Measurements from ENCODE around the gene OTULINL.

OTULINL gene

GRCh38 chr5:14581891-14582796 lies 552 bp downstream of the OTULINL start:
- no peak for DNase-seq (ENCODE audit: low read depth)
- TF ChIP-seq, protein P1, sequence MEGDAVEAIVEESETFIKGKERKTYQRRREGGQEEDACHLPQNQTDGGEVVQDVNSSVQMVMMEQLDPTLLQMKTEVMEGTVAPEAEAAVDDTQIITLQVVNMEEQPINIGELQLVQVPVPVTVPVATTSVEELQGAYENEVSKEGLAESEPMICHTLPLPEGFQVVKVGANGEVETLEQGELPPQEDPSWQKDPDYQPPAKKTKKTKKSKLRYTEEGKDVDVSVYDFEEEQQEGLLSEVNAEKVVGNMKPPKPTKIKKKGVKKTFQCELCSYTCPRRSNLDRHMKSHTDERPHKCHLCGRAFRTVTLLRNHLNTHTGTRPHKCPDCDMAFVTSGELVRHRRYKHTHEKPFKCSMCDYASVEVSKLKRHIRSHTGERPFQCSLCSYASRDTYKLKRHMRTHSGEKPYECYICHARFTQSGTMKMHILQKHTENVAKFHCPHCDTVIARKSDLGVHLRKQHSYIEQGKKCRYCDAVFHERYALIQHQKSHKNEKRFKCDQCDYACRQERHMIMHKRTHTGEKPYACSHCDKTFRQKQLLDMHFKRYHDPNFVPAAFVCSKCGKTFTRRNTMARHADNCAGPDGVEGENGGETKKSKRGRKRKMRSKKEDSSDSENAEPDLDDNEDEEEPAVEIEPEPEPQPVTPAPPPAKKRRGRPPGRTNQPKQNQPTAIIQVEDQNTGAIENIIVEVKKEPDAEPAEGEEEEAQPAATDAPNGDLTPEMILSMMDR (IDR thresholded peaks at IDR 0.05; ENCODE audit: low read depth, low read length, missing control alignments), result peak; percentile 24
- H3K4me3 ChIP-seq (ENCODE audit: low read depth, low read length), result peak overlapping the region; percentile 56

GRCh38 chr5:14582797-14583137 lies 1.2 kb downstream of the OTULINL start:
- no peak overlapping the region for H3K4me3 ChIP-seq (ENCODE audit: low read depth, low read length)
- TF ChIP-seq, protein P1 (IDR thresholded peaks at IDR 0.05; ENCODE audit: low read depth, low read length, missing control alignments), result no peak
- no peak for DNase-seq (ENCODE audit: low read depth)

GRCh38 chr5:14584848-14585247 lies 3.3 kb downstream of the OTULINL start:
- DNase-seq (ENCODE audit: low read depth), result no peak
- TF ChIP-seq, protein P1 (IDR thresholded peaks at IDR 0.05; ENCODE audit: low read depth, low read length, missing control alignments), result no peak
- H3K4me3 ChIP-seq (ENCODE audit: low read depth, low read length), result no peak overlapping the region

DNA sequence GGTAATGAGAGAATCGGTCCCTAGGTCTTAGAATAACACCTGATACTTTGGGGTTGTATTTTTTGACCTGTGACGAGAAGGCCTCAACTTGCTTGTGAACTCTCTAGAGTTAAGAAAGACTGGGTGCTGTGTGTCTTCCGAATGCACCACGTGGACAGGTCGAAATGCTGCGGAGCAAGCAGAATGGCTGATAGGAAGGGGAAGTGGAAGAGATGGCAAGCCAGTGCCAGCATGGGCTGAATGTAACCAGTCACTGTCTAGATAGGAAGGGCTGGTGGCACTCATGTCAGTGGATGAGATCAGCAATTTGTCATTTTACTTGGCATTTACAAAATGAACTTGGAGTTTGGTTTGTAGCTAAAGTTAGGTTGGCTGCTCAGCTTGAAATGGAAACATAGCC lies 5.6 kb downstream of the OTULINL start:
- H3K4me3 ChIP-seq (ENCODE audit: low read depth, low read length), result no peak overlapping the region
- TF ChIP-seq, protein P1 (IDR thresholded peaks at IDR 0.05; ENCODE audit: low read depth, low read length, missing control alignments), result no peak
- no peak for DNase-seq (ENCODE audit: low read depth)

GRCh38 chr5:14588145-14588544 lies 6.6 kb downstream of the OTULINL start:
- H3K4me3 ChIP-seq (ENCODE audit: low read depth, low read length), result no peak overlapping the region
- TF ChIP-seq, protein P1 (IDR thresholded peaks at IDR 0.05; ENCODE audit: low read depth, low read length, missing control alignments), result no peak
- no peak for DNase-seq (ENCODE audit: low read depth)

DNA sequence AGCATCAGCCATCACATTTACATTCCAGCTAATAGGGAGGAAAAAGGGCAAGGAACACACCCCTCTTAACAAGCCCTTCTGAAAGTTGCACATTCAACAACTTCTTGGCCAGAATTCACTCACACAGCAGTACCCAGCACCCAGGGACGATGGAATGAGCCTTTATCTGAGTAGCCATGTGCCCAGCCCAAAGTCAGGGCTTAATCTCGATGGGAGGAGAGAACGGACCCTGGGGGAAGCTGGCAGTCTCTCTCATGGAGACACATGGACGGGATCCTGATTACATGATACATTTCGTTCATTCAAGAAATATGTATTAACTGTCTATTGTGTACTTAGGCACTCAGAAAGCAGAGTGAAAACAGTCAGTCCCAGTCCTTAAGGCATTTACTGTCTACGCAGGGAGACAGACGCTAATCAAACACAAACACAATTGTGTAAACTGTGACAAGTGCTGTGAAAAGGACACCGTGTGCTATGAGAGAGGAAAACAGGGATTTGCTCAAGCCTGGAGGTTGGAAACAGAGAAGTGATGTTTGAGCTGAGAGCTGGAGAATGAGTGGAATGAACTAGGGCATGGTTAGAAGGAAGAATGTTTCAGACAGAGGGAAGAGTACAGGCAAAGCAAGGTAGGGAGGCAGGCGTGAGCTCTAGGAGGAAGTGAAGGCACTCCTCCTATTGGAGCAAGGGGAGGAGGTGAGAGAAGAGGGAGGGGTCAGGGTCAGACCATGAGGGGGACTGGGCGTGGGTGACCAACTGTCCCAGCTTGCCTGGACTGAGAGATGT lies 7.4 kb downstream of the OTULINL start:
- TF ChIP-seq, protein P1 (IDR thresholded peaks at IDR 0.05; ENCODE audit: low read depth, low read length, missing control alignments), result no peak
- no peak overlapping the region for H3K4me3 ChIP-seq (ENCODE audit: low read depth, low read length)
- no peak for DNase-seq (ENCODE audit: low read depth)

Measured in GM12864 (cell line).